K562 (cell line): ENCODE data around the gene BCL2L12. TPM values are rescaled to one million over a fixed set of nuclear protein-coding genes. Genes with fewer than 3 reads are reported as not detected.

Experiments
- ATAC-seq: fragments of 200-7000 bp; cut with Tn5 transposase; 3 replicates; pipeline ENCODE4 v1.9.1; 2020; ENCODE audit warnings: moderate library complexity
- BruUV-seq: library from RNA; stranded (reverse); fragments of 400-500 nt; replicated peaks from 2 replicates; lab custom pipeline; 2021; lab: Mats Ljungman, UMichigan
- CTCF ChIA-PET: fragments of 300-600 bp; formaldehyde crosslinking; extraction: SDS; loops from one replicate; lab custom pipeline; 2021; ENCODE audit warnings: low intra/inter-chr PET ratio; lab: Yijun Ruan, JAX
- POLR2A ChIA-PET: fragments of 300-600, 350-650 bp; sonication (Branson Sonifier 250); formaldehyde crosslinking; extraction: SDS; loops from one replicate; lab custom pipeline; 2021; ENCODE audit warnings: antibody characterized with exemption, inconsistent platforms; lab: Yijun Ruan, JAX
- DNase-seq, 4 experiments: peaks; one replicate each; pipeline versions ENCODE4 v3.0.0 to v3.0.0-alpha.2; 2011 to 2018; ENCODE audit warnings: low spot score in 3 of 4, mixed read lengths in 3 of 4; ENCODE audit errors: extremely low read depth in 1 of 4
- FAIRE-seq: peaks from 2 replicates; lab custom pipeline; 2011; peaks lifted over from hg19 to GRCh38; lab: Jason Lieb, UNC
- H2AFZ ChIP-seq: 2 replicates; pipeline ENCODE4 v1.6.0; 2011; ENCODE audit warnings: low read depth, low read length, control low read depth, inconsistent platforms
- H3K27ac ChIP-seq: fragments of 200-600 bp; 3 replicates; pipeline ENCODE4 v1.8.0; 2011; ENCODE audit warnings: low read depth, mild to moderate bottlenecking, control low read depth, inconsistent platforms, low read length, moderate library complexity, mixed read lengths; ENCODE audit errors: extremely low read depth
- H3K27me3 ChIP-seq, 2 experiments: fragments of 300-600 bp in 1 of 2; 2 replicates in 1 of 2; 3 replicates in 1 of 2; pipeline versions ENCODE4 v1.6.0 to v1.8.0; 2011; ENCODE audit warnings: inconsistent platforms in 2 of 2, low read length in 2 of 2, mild to moderate bottlenecking in 1 of 2, mixed read lengths in 1 of 2, moderate library complexity in 1 of 2; ENCODE audit not compliant: control insufficient read depth in 2 of 2, insufficient read depth in 2 of 2
- H3K36me3 ChIP-seq: fragments of 300-600 bp; 3 replicates; pipeline ENCODE4 v1.8.0; 2011; ENCODE audit warnings: mild to moderate bottlenecking, low read length, inconsistent platforms; ENCODE audit not compliant: control insufficient read depth, insufficient read depth
- H3K4me1 ChIP-seq, 2 experiments: fragments of 200-600 bp in 1 of 2; replicated peaks in 1 of 2; 2 replicates in 1 of 2; 3 replicates in 1 of 2; pipeline versions ENCODE4 v1.5.1 to v1.8.0; 2011; ENCODE audit warnings: inconsistent platforms in 2 of 2, low read length in 2 of 2, mild to moderate bottlenecking in 1 of 2, mixed read lengths in 1 of 2, moderate library complexity in 1 of 2; ENCODE audit not compliant: control insufficient read depth in 2 of 2, insufficient read depth in 2 of 2
- H3K4me2 ChIP-seq: 2 replicates; pipeline ENCODE4 v1.6.1; 2011; ENCODE audit warnings: low read length, control low read depth, inconsistent platforms, mixed read lengths; ENCODE audit not compliant: insufficient read depth
- H3K4me3 ChIP-seq: fragments of 200-600 bp; sonication (generic), shearing (Covaris generic); 2 replicates; pipeline ENCODE4 v1.5.1; 2016; ENCODE audit warnings: control low read depth, inconsistent platforms
- H3K79me2 ChIP-seq: fragments of 200-600 bp; 3 replicates; pipeline ENCODE4 v1.8.0; 2011; ENCODE audit warnings: low read length, inconsistent platforms; ENCODE audit not compliant: control insufficient read depth, insufficient read depth
- H3K9ac ChIP-seq, 2 experiments: 2 replicates each; pipeline versions ENCODE4 v1.6.0 to v1.6.1; 2011; ENCODE audit warnings: low read depth in 2 of 2, low read length in 2 of 2, control low read depth in 1 of 2, inconsistent platforms in 1 of 2, mild to moderate bottlenecking in 1 of 2, mixed read lengths in 1 of 2; ENCODE audit not compliant: insufficient read depth in 1 of 2
- H3K9me1 ChIP-seq: one replicate; pipeline ENCODE4 v1.6.0; 2011; ENCODE audit warnings: inconsistent platforms, mild to moderate bottlenecking, low read length, moderate library complexity; ENCODE audit not compliant: control insufficient read depth, insufficient read depth
- H3K9me3 ChIP-seq: replicated peaks from 2 replicates; pipeline ENCODE4 v1.5.1; 2011; ENCODE audit warnings: low read depth, low read length, inconsistent platforms; ENCODE audit not compliant: control insufficient read depth, insufficient read depth
- H4K20me1 ChIP-seq: replicated peaks from 2 replicates; pipeline ENCODE4 v1.6.1; 2011; ENCODE audit warnings: low read length, inconsistent platforms, mixed read lengths; ENCODE audit not compliant: control insufficient read depth, insufficient read depth
- MAX ChIP-seq: sonication (generic); formaldehyde crosslinking; IDR thresholded peaks from 2 replicates; pipeline ENCODE4 v1.9.0; 2022; ENCODE audit warnings: mild to moderate bottlenecking, missing genetic modification reagents
- ZBTB7A ChIP-seq: IDR thresholded peaks from 2 replicates; pipeline ENCODE4 v1.6.1; 2011; ENCODE audit warnings: low read depth, mild to moderate bottlenecking, low read length, moderate library complexity, borderline replicate concordance; ENCODE audit not compliant: control insufficient read depth
- ZNF431 ChIP-seq: sonication (generic); formaldehyde crosslinking; IDR thresholded peaks from 2 replicates; pipeline ENCODE4 v1.8.0; 2022; ENCODE audit warnings: mild to moderate bottlenecking, missing genetic modification reagents
- WGBS: fragments of 100-300 bp; shearing (Covaris generic); methylation state at CpG from one replicate; pipeline ENCODE4 v1.1.6; 2016; ENCODE audit warnings: low coverage, mixed read lengths; ENCODE audit not compliant: insufficient coverage; ENCODE audit errors: missing lambda C conversion rate; 5-methylcytosine and 5-hydroxymethylcytosine counted together
- in situ Hi-C: fragments of 300-500 bp; cut with MboI; formaldehyde crosslinking; loops from 4 replicates; pipeline ENCODE4 v1.15.0; 2018; ENCODE audit warnings: inconsistent platforms, mixed read lengths
- intact Hi-C: fragments of 100-400 bp; cut with micrococcal nuclease; formaldehyde crosslinking; loops from 2 replicates; pipeline ENCODE4 v1.14.2; 2022
- polyA plus RNA-seq, 8 experiments: library from polyadenylated mRNA; depleted of rRNA in 4 of 8; stranded (reverse) in 5 of 8; unstranded in 3 of 8; fragments of >200 nt; fragmentation: Nextera tagmentation in 2 of 8; fragmentation: Illumina TruSeq in 1 of 8; extraction: Ambion mirVana in 2 of 8; extraction: Trizol in 1 of 8; gene quantifications; 2 replicates each; pipeline versions ENCODE4 v1.2.1 to v1.2.3, GENCODE V29; 2011 to 2014; ENCODE audit warnings: inconsistent platforms in 1 of 8, missing spikeins in 1 of 8
- total RNA-seq, 7 experiments: library from RNA; depleted of rRNA in 6 of 7; stranded (reverse); fragments of >200 nt in 6 of 7; fragmentation: Illumina TruSeq in 2 of 7; extraction: Trizol in 2 of 7; gene quantifications; 2 replicates each; pipeline versions ENCODE4 v1.2.1 to v1.2.3, GENCODE V29; 2011 to 2021; ENCODE audit warnings: low replicate concordance in 1 of 7

The BCL2L12 gene
- total and polyA plus RNA-seq, 9 of the 15 experiments (the other 6 are each of a cell fraction or from before 2014, with no cell fraction given): 7.4 to 263 (median 81.2) TPM

DNA sequence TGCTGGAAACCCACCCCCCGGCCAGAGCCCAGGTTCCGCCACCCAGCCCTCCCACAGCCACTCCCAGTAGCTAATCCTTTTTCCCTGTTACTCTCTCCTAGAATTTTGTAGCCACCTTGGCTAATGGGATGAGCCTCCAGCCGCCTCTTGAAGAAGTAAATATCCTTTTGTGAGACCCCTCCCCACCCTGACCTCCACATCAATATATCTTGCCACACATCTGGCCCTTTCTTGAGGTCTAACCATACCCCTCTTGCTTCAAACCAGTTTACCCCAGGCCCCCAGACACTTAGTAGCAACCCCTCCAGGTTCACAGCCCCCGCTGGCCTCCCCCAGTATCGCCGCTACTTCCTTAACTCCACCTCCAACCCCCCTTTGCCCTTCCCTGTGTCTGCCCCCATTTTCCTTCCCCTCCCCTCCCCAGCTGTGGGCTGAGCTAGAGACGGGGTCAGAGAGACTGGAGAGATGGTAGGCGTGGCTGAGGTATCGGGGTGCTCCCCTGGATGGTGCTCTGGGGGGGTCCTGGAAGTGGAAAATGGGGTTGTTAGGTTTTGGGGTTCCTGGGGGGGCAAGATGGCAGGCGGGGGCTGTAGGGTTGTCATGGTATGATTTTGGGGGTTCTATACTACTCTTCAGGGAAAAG, 14.2 kb downstream of the BCL2L12 start:
- WGBS: 57% methylated on average over 6 of the region's 10 CpGs
- DNase-seq (no peak), FAIRE-seq (no peak), ATAC-seq (no peak)
- no peaks in the 10 kb centered on the region for H3K27me3 ChIP-seq
- H3K4me3 ChIP-seq: 0 out of 2 replicates have a peak overlapping the region, but pooled peaks have one; percentile 4
- no peaks in the 10 kb centered on the region for H3K9me3 ChIP-seq
- H3K4me1 ChIP-seq: peaks cover 26 to 57% of the 10 kb centered on the region in 2 experiments
- peak overlapping the region; percentile 16; the same call in 1 of the 2 replicates for H3K4me2 ChIP-seq
- H3K79me2 ChIP-seq: peaks cover 52% of the 10 kb centered on the region
- H3K9ac ChIP-seq: peak overlapping the region in 1 of 2 experiments; percentile 85; a peak in 1 of 4 replicates
- POLR2A ChIA-PET: no interaction called here
- TF ChIP-seq ZBTB7A (peak; percentile 49), MAX (CRISPR knock-in tag) (no peak), ZNF431 (0 out of 2 replicates have a peak, but pooled peaks have one; percentile 35)
- peaks cover 3% of the 10 kb centered on the region for H3K9me1 ChIP-seq
- H3K36me3 ChIP-seq: peaks cover 57% of the 10 kb centered on the region
- peak overlapping the region; percentile 39; the same call in 1 of the 3 replicates for H3K27ac ChIP-seq
- CTCF ChIA-PET: interaction anchor here (0.5 to 1.5 kb wide), 4 partner anchors 38 to 238 kb away, joined by 3 to 5 read pairs (median 4); no protein-coding TSS in a partner anchor
- BruUV-seq: no TSS peak
- peaks cover 19% of the 10 kb centered on the region for H4K20me1 ChIP-seq
- in situ Hi-C loops (no loop called here), intact Hi-C loops (loop anchor here (5.0 kb wide), 3 partner anchors 87 to 187 kb away; partner anchors contain the start of genes AP2A1 and PNKP)
- H2AFZ ChIP-seq: no peak overlapping the region
